Gastroesophageal sphincter (tissue), 3 donors: Measurements from ENCODE around the gene SH3RF3.

Experiments
- EP300 ChIP-seq: sonication (generic); formaldehyde crosslinking; IDR thresholded peaks from one replicate; pipeline ENCODE4 v1.6.1; 2017; ENCODE audit warnings: antibody characterized with exemption, mild to moderate bottlenecking
- POLR2A ChIP-seq, 2 donors: fragments of 450-650 bp; IDR thresholded peaks; one replicate each; pipeline ENCODE4 v1.6.1; 2017; ENCODE audit warnings: antibody characterized with exemption in 2 of 2, mild to moderate bottlenecking in 2 of 2, moderate library complexity in 1 of 2
- POLR2AphosphoS5 ChIP-seq: sonication (generic); formaldehyde crosslinking; IDR thresholded peaks from one replicate; pipeline ENCODE4 v1.6.1; 2017; ENCODE audit warnings: antibody characterized with exemption
- TF ChIP-seq, protein P1 (sequence below), 4 experiments: fragments of 200-600 bp in 2 of 4; fragments of 450-650 bp in 2 of 4; sonication (generic) in 1 of 4; IDR thresholded peaks; one replicate each; pipeline ENCODE4 v1.5.1; 2017 to 2019; ENCODE audit warnings: antibody characterized with exemption in 4 of 4, mild to moderate bottlenecking in 2 of 4, moderate library complexity in 2 of 4

DNA sequence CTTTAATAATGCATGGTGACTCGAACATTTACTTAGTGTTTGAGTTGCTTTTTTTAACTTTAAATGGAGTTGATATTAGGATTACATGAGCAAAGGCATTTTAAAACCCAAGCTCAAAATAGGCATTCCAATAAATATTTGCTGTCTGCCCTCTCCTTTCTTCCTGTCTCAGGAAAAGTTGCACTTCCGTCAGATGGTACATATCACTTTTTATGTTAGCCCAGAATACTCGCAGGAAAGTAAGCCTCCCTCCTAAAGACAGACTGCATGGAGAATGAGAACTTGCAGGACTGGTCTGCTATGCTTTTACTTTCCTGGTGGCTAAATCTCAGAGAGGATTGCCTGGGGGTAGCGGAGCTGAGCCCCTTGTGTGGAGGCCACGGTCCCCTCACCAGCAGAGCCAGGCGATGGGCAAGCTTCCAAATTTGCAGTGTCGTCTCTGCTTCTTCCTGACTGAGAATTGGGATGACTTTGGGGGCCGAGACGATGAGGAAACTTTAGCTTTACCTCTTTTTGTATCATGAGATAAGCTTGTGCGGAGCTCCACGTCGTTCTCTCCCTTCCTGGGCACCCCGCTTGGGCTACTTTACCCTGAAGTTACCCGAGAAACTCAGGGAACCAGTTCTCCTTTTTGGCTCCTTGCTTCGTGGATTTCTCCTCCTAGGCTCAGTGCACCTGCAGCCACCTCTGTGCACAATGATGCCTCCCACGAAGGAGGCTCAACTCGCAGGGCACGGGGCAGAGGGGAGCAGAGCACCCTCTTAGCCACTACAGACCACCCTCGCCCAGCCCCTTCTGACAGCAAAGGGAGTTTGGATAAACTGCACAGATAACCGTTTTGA lies 223.3 kb downstream of the SH3RF3 start:
- TF ChIP-seq POLR2A (IDR thresholded peaks at IDR 0.05) (no peak), POLR2AphosphoS5 (no peak), EP300 (no peak)
- TF ChIP-seq, protein P1, sequence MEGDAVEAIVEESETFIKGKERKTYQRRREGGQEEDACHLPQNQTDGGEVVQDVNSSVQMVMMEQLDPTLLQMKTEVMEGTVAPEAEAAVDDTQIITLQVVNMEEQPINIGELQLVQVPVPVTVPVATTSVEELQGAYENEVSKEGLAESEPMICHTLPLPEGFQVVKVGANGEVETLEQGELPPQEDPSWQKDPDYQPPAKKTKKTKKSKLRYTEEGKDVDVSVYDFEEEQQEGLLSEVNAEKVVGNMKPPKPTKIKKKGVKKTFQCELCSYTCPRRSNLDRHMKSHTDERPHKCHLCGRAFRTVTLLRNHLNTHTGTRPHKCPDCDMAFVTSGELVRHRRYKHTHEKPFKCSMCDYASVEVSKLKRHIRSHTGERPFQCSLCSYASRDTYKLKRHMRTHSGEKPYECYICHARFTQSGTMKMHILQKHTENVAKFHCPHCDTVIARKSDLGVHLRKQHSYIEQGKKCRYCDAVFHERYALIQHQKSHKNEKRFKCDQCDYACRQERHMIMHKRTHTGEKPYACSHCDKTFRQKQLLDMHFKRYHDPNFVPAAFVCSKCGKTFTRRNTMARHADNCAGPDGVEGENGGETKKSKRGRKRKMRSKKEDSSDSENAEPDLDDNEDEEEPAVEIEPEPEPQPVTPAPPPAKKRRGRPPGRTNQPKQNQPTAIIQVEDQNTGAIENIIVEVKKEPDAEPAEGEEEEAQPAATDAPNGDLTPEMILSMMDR (IDR thresholded peaks at IDR 0.05), result no peak
